Left kidney (tissue), 2 donors: Measurements from ENCODE around the gene IGFL2. TPM values are rescaled to one million over a fixed set of nuclear protein-coding genes. Genes with fewer than 3 reads are reported as not detected.
"Not testable (repeated sequence)": the region's sequence is repeated elsewhere in the genome, so short reads cannot be mapped to it uniquely, and the experiment has no call there.

Experiments
- DNase-seq: peaks from one replicate; pipeline ENCODE4 v3.0.0-alpha.2; 2013
- polyA plus RNA-seq: library from polyadenylated mRNA; unstranded; fragments of 120-200 nt; gene quantifications from one replicate; pipeline ENCODE4 v1.2.1, GENCODE V29; 2013; ENCODE audit not compliant: insufficient read length

IGFL2 gene
- polyA plus RNA-seq, 1 donor: not detected

DNA sequence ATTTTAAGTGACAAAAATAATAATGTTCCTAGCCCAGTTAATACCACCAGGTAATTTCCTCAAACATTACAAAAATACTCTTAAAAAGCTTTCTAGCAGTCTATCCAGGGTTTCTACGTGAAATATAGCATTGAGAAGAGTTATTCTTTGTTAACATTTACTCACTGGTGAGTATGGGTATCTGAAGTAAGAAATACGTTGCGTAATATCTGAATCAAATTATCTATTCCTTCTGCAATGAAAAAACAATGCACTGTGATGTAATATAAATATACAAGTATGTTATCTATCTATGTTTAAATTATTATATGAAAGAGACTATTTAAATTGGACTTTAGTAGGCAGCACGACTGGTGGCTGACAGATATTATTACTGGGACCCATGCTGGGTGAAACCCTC is 5.7 kb upstream of the IGFL2 start:
- no peak for DNase-seq

DNA sequence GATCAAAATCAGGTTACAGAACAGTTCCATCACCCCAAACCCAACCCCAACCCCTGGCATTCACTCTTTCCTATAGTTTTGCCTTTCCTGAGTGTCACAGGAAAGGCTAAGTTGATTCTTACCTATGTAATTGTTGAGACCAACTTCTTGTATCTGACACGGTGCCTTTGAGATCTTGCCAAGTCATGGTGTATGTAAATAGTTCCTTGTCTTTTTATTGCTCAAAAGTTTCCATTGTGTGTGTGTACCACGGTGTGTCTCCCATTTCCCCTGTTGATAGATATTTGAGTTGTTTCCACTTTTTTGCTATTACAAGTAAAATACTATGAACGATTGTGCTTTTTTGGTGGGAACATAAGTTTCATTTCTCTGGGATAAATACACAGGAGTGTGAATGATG is 3.3 kb upstream of the IGFL2 start:
- DNase-seq: no peak

DNA sequence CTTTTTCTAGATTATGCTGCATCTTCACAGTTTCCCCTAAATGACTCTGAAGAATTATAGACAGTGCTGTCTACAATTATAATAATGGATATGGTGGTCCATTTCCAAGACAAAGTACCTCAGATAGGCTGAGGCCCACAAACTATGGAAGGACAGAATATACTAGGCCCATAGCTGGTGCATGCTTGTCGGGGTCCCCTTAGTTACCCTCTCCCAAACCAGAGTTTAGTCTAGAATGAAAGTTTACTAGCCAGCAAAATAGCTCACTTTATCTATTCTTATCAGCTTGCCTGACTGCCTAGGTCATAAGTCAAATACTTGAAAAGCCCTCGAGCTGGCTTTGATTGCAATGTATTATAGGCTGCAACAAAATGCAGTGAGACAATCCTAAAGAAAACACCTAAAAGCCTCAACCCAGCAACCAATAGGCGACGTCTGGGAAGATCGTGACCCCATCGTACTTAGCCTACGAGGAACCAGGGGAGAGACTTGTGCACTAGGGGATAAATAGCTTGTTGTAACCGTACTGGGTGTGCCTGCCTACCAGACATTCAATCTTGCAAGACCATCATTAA is 785 bp upstream of the IGFL2 start:
- no peak for DNase-seq

DNA sequence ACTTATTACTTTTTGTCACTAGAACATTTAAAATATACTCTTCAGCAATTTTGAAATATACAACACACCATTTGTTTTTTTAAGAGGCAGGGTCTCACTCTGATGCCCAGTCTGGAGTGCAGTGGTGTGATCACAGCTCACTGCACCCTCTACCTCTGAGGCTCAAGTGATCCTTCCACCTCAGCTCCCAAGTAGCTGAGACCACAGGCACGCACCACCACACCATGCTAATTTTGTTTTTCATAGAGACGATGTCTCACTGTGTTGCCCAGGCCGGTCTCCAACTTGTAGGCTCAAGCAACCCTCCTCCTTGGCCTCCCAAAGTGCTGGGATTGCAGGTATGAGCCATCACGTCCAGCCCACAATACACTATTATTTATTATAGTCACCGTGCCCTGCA is 2.6 kb downstream of the IGFL2 start:
- no peak for DNase-seq

DNA sequence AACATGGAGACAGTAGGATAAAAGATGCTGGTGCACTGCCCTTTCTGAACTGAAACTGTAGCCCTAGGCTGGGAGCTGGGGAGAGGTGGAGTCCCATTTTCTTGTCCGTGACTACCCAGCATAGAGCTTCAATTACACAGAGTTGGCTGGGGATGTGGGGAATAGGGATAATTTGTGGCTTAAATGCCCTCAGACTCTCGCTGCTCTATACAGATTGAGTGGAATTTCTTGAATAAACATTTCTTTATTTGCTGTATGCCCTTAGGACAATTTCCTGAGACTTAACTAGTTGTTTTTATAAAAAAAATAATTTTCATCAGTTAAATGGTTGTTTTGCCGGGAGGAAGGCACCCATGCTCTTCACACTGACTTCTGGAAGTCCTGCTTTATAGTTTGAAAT is 7.2 kb downstream of the IGFL2 start:
- no peak for DNase-seq

DNA sequence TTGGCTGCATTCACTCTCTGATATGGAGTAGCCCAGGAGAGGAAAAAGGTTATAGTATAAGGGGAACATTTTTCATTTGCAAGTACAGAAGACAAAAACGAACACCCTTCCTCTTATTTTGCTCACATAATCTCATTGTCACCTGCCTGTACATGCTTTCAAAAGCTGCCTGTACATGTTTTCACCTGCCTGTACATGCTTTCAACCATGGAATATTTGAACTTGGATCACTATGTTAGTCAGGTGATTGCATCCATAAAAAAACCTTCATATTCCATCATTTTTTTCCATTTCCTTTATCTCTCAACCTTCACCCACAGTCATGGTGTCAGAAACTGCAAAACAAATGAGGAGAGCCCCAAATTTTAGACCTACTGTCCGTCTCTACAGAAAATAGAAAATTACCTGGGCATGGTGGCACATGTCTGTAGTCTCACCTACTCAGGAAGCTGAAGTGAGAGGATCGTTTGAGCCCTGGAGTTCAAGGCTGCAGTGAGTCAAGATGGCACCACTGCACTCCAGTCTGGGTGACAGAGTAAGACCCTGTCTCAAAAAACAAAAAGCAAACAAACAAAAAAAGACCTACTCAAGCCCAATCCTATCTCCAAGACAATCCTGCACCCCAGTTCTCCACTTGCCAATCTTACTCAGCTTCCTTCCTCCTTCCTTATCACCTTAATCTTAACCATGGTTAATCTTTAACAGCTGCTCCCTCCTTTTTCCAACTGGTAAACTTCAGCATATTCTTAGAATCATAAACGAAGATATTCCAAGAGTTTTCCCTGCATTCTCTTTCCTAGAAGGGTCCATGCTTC is 11.6 kb downstream of the IGFL2 start:
- no peak for DNase-seq

DNA sequence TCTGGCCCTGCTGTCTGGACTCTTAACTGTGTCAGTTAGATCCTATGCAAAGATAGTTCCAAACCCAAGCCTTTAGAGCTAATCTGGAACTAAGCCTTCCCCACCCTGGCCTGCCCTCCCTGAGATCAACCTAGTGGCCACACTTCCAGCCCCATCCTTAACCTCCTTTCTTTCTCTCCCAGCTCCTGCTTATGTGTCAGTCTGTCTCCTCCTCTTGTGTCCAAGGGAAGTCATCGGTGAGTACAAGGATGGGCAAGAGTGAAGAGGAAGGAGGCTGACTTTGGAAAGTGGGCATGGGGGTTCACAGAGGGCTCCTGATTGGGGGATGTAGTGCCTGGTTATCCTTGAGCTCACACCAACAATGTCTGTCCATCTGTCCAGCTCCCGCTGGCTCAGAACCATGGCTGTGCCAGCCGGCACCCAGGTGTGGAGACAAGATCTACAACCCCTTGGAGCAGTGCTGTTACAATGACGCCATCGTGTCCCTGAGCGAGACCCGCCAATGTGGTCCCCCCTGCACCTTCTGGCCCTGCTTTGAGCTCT is 12.3 kb downstream of the IGFL2 start:
- DNase-seq: no peak

DNA sequence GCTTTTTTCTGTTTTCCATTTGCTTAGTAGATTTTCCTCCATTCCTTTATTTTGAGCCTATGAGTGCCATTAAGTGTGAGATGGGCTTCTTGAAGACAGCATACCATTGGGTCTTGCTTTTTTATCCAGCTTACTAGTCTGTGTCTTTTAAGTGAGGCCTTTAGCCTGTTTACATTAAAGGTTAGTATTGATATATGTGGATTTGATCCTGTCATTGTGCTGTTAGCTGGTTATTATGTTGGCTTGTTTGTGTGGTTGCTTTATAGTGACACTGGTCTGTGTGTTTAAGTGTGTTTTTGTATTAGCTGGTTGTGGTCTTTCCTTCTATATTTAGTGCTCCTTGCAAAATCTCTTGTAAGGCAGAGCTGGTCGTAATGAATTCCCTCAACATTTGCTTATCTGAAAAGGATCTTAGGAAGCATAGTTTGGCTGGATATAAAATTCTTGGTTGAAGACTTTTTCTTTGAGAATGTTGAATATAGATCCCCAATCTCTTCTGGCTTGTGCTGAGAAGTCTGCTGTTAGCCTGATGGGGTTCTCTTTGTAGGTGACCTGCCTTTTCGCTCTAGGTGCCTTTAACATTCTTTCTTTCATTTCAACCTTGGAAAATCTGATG is 13.7 kb downstream of the IGFL2 start:
- DNase-seq: not testable (repeated sequence)

DNA sequence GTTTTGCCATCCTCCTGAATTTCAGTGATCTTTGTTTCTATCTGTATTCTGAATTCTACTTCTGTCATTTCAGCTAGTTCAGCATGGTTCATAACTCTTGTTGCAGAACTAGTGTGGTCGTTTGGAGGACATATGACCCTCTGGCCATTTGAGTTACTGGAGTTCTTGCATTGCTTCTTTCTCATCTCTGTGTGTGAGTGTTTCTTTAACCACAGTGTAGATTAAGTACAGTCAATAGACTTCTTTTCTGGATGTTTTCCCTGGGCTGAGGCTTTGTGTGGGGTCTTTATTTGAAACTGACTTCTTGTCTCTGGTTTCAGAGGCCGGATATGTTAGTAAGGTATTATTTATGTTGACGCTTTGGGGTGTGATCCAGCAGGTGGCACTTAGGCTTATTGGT is 14.7 kb downstream of the IGFL2 start:
- no peak for DNase-seq

DNA sequence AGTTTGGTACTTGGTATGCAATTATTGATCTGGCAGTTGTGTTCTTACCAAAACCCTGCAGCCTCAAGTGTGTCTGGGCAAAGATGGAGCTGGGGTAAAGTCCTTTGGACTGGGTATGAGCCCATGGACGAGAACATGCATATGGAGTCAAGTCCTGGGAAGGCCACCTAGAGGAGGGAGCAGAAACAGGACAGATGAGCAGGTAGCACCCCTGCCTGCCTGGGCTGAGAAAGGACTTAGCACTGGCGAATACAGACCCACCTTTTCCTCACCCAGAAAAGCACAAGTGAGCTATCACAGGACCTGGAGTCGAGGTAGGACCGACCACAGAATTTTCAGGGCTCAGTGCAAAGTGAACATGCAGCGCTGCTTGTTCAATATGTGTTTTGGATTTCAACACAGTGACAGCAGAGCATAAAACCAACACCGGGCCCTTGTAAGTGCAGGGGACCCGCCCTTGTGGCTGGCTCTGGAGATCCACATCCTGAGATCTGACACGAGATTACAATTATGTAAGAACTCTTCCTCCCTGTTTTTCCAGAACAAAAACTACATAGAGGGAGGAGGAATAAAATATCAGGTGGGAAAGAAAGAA is 25.9 kb downstream of the IGFL2 start:
- DNase-seq: no peak

DNA sequence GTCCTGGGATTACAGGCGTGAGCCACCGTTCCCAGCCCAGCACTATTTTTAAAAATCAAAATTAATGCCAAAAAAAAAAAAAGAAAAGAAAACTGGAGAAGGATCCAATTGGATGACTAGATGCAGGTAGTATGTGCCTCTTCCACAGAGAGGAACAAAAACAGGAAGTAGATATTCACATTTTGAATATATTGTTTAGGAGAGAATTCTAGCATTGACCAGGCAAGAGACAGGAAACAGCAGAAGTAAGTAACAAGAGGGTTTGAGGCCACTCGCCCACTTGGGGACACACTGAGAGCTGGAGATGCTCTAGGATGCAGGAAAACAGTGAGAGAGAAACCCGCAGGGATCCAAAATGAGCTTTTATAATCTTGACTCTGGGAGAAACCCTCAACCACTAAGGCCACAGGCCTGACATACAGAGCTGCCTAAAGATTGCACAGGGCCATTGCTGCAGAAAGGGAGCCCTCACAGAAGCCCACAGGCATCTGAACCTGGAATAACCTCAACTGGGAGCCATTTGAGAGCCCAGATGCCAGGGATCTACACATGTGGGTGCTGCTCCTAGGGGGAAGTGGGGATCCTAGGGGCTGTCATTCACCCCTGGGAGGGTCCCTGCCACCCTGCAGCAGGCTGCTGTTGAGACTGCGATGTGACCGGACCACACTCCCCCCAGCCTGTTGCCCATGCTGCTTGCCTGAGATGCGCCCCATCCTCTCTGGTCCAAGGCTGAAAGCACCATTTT is 28.2 kb downstream of the IGFL2 start:
- no peak for DNase-seq

DNA sequence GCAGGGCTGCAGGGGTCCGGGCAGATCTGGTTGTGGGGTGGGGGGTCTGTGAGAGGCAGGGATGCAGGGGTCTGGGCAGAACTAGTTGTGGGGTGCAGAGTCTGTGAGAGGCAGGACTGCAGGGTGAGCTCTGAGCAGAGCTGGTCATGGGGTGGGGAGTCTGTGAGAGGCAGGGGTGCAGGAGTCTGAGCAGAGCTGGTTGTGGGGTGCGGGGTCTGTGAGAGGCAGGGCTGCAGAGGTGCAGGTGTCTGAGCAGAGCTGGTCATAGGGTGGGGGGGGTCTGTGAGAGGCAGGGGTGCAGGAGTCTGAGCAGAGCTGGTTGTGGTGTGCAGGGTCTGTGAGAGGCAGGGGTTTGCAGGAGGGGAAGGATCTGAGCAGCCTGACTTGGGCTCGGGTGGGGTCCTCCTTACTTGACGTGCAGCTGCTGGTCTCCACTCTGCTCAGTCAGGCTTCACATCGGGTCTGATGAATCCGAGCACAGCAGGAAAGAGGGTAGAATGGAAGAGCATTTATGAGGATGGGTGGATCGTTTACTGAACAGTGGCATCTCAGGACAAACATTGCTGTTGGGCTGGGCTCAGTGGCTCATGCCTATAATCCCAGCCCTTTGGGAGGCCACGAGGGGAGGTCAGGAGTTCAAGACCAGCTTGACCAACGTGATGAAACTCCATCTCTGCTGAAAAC is 31.2 kb downstream of the IGFL2 start:
- DNase-seq: no peak

DNA sequence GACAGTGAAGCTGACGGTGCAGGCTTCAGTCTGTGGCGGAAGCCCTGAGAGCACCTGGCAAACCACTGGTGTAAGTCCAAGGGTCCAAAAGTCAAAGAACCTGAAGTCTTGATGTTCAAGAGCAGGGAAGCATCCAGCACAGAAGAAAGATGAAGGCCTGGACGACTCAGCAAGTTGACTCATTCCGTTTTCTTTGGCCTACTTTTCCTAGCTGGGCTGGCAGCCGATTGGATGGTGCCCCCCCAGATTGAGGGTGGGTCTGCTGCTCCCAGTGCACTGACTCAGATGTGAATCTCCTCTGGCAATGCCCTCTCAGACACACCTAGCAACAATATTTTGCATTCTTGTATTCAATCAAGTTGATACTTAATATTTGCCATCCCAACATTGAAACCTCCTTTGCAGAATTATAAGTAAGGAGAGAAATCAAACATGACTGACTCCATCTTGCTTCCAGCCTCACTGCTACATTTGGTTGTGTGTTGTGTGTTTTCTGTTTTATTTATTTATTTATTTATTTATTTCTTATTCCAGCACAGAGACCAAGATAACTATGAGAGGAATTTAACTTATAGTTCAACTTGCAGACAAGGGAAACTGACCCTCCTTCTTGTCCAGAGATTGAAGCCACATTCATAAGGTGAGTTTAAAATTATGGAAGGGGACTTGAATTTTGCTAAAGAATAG is 32.8 kb downstream of the IGFL2 start:
- no peak for DNase-seq

DNA sequence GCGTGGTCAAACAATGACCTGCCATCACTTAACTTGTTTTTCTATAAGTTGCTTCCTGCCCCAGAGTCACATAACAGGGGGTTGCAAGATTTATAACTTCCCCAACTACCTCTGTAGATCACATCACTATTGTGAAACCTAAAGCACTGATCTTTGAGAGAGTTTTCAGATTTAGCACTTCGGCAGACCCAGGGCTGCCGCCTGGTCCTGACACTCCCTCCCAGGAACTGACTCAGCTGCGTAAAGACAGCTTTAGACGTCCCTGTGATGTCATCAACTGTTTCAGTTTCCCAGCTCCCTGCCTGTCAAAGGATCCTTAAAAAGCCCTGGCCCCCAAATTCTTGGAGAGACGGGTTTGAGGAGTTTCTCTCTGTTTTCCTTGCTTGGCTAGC is 33.3 kb downstream of the IGFL2 start:
- no peak for DNase-seq

DNA sequence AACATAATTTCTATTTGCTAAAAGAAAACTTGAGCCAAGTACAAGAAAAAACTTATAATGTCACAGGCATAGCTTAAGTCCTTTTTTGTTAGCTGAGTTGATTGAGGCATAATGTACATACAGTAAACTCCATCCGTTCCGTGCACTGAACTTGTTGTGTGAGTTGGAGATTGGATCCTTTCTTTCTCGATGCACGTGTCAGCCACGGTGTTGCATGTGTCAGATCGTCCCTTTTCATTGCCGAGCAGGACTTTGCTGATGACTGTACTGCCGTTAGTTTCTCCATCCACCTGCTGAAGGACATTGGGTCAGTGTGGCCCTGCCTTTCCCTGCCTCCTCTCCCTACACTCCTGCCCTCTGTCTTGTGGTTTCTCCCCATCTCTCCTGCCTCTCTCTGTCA is 34.4 kb downstream of the IGFL2 start:
- no peak for DNase-seq

DNA sequence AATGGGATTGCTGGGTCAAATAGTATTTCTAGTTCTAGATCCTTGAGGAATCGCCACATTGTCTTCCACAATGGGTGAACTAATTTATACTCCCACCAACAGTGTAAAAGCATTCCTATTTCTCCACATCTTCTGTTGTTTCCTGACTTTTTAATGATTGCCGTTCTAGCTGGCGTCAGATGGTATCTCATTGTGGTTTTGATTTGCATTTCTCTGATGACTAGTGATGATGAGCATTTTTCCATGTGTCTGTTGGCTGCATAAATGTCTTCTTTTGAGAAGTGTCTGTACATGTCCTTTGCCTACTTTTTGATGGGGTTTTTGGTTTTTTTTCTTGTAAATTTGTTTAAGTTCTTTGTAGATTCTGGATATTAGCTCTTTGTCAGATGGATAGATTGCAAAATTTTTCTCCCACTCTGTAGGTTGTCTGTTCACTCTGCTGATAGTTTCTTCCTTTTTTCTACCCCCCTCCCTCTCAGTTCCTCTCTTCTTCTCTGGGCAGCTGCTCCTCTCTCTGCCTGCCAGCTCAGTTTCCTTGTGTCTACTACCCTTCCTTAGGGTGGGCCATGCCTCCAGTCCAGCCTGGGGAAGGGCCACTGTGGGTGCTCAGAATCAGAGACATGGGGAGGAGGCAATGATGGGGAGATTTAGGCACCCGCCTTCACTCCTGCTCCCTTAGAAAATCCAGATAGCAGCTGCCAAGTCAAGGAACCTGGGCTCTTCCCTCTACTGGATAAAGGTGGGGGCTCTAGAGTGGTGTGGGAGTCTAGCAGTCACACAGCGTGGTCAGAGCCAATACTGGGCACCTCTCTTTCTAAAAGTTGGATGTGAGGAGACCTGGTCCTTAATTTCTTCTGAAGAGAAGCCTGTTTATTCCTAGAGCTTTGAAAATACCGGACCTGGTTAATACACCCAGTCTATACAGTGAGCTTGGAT is 37.0 kb downstream of the IGFL2 start:
- not testable (repeated sequence) for DNase-seq

DNA sequence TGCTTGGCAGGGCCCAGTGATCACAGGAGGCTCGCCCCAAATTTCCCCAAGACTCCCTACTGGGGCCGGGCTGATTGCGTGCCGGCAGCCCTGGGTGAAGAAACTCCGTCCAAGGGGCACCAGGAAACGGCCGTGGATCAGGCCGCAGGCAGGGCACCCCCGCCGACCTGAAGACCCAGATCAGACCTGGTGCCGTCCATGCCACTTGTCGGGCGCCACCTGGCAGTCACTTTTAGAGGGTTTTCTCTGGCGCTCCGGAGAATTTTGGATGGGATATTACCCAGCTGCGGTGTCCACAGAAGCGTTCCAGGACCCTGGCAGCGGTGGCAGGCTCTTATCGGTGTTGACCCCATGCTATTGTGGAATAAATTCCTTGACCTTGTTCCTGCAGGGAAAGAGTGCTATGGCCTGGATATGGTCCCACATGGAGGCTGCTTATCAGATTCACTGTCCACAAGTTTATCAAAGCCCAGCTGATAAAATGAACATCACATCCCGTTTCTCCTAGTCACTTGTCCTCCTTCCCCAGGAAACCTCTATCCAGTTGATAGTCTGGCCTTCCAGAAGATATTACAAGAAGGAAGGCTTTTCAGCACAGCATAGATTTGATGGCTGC is 38.2 kb downstream of the IGFL2 start:
- no peak for DNase-seq

DNA sequence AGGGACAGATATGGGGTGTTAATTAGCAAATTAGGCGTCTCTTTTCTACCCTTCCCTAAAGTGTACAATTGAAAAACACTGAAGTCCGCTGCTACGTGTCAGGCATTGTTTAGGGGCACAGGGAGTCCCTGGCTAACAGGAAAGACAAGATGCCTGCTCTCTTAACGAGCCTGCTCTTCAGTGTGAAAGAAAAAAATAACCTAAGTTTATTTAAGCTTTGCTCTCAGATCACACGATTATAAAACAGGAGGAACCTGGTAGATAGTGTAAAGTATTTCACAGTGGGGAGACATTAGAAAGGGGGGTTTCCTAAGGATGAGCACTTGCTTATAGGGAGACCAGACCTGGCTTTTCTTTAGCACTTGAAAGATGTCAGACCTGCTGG is 38.7 kb downstream of the IGFL2 start:
- DNase-seq: no peak
